Measurements from ENCODE around the gene ESRRA.
"Not testable (repeated sequence)": the region's sequence is repeated elsewhere in the genome, so short reads cannot be mapped to it uniquely, and the experiment has no call there.

The ESRRA gene

DNA sequence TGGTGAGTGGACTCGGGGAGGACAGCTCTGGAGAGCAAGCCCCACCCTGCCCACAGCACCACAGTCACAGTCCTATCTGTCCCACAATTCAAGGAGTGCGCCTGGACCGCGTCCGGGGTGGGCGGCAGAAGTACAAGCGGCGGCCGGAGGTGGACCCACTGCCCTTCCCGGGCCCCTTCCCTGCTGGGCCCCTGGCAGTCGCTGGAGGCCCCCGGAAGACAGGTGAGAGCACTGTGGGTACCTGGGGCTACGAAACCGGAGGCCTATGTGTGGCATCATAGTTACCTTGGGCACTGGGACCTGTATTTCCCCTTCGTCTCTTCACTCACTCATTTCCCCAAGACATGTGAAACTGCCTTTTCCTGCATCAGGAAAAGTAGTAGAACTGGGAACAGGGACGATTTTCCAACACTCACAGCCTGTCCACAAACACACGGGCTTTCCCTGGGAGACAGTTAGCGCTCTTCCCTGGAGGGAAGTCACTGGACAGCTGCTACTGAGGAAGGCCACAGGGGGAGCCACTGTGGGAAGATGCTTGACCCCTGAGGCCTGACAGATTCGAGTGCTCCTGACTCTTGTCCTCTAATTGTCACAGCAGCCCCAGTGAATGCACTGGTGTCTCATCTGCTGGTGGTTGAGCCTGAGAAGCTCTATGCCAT lies 9.0 kb downstream of the ESRRA start:
- no peak for DNase-seq

DNA sequence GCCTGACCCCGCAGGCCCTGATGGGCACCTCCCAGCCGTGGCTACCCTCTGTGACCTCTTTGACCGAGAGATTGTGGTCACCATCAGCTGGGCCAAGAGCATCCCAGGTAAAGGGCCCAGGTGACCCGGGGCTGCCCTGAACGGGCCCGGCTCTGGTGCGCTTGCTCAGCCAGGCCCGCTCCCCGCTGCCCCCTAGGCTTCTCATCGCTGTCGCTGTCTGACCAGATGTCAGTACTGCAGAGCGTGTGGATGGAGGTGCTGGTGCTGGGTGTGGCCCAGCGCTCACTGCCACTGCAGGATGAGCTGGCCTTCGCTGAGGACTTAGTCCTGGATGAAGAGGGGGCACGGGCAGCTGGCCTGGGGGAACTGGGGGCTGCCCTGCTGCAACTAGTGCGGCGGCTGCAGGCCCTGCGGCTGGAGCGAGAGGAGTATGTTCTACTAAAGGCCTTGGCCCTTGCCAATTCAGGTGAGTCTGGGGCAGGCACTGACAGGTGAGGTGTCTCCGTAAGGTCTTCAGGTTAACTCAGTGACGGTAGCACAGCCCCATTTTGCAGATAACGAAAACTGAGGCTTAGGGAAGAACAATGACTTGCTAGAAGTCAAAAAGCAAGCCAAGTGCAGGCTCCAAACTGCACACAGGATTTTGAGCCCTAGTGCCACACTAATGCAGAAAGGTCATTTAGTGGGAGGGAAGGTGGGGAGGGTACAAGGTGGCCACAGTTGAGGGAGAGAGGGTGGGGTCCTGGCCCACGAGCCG lies 9.7 kb downstream of the ESRRA start:
- DNase-seq = no peak

GRCh38 chr11:64315667-64316526 lies 10.6 kb downstream of the ESRRA start:
- DNase-seq = not testable (repeated sequence)

- no peak for DNase-seq
Measured at GRCh38 chr11:64316672-64317324, 11.5 kb downstream of the ESRRA start.

DNA sequence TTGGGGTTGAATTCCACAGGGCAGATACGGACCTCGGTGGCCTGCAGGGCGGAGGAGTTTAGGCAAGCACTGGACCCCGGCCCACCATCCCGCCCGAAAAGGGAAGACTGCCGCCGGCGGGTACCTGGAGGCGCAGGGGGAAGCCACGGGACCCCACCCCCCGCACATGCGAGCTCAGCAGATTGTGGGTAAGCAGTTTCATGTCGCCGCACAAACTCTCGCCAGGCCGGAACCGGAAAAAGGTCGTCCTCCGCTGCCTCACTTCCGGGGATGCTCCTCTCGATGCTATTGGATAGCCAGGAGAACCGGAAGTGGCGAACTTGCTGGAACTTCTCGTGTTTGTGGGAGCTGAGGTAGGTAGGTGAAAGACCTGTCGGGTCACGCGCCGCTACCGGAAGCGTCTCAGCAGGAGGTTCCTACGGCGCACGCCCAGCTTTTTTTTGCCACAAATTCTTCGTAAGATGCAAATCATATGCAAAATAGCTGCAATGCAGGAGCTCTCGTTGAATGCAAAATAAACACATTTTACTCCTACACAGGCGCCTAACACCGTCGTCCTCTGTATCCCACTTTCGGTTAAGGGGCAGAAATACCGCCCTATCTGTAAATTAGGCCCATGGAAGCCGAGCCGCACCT lies 12.1 kb downstream of the ESRRA start, which contains the start of gene TRMT112:
Gene TRMT112, minus strand, starts transcription at position 235 of the 636 bp plus-strand sequence. Its CDS starts 33 bp downstream, at position 202.
- DNase-seq = peak; percentile 97

DNA sequence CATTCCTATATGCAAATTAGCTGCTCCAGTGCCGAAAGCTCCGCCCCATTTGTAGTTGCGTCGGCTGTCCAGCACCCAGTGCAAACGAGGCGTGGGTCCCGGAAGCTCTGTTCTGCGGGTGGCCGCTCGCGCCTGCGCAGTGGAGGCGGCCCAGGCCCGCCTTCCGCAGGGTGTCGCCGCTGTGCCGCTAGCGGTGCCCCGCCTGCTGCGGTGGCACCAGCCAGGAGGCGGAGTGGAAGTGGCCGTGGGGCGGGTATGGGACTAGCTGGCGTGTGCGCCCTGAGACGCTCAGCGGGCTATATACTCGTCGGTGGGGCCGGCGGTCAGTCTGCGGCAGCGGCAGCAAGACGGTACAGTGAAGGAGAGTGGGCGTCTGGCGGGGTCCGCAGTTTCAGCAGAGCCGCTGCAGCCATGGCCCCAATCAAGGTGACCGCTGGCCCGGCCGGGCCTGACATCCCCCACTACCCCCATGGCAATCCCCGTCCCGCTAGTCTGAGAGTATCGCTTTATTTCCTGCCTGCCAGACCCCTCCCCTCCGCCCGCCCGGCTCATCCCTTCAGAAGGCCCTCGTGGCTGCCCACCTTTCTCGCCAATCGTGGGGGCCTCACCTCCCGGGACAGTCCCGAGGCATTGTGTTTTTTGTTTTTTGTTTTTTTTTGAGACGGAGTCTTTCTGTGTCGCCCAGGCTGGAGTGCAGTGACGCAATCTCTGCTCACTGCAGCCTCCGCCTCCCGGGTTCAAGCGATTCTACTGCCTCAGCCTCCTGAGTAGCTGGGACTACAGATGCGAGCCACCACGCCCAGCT lies 12.8 kb downstream of the ESRRA start, which contains the start of gene PRDX5:
Gene PRDX5, plus strand, starts transcription at position 161 of the 805 bp plus-strand sequence. Its CDS starts 95 bp downstream, at position 256.
- peak; percentile 97 for DNase-seq

DNA sequence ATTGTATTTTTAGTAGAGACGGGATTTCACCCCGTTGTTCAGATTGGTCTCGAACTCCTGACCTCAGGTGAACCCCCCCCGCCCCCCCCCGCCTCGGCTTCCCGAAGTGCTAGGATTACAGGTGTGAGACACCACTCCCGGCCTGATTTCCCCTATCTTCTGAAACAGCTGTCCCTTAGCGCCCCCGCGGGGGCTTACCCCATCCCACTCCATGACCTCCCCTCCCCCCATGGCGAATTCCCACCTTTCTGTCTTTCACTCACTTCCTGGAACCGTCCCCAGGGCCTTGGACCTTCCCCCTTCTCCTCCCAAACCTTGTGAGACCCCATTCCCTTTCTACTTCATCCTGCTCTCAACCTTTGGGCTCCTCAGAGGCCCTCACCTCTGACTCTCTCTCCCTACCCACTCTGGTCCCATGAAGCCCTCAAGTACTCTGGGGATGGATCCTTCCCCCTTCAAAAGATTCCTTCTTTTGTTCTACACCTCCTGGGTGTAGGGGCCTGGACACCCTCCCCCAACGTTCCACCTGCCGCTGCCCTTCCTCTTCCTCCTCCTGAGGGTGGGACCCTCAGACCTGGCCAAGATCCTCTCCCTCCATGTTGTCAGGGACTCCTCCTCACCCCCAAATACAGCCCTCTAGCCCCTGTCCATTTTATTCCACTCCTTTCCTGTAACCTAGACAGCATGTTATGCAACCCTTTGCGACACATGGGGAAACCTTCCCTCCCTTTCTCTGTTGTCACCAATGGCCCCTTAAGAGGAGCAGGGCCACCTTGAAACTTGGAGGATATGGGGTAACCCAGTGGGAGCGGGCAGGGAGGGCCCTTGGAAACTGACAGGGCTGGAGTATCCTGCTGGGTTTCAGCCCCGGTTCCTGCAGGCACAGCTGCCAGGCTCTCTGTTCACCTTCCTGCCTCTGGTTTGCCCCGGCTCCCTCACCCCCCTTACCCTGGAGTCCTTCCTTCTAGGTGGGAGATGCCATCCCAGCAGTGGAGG lies 13.7 kb downstream of the ESRRA start:
- DNase-seq = no peak

- DNase-seq = no peak
Measured at GRCh38 chr11:64320556-64320955, 15.2 kb downstream of the ESRRA start.

DNA sequence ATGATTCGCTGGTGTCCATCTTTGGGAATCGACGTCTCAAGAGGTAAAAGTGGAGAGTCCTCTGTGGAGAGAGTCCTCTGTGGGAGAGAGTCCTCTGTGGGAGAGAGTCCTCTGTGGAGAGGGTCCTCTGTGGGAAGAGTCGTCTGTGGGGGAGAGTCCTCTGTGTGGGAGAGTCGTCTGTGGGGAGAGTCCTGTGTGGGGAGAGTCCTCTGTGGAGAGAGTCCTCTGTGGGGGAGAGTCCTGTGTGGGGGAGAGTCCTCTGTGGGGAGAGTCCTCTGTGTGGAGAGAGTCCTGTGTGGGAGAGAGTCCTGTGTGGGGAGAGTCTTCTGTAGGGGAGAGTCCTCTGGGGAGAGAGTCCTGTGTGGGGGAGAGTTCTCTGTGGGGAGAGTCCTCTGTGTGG lies 15.7 kb downstream of the ESRRA start:
- no peak for DNase-seq

DNA sequence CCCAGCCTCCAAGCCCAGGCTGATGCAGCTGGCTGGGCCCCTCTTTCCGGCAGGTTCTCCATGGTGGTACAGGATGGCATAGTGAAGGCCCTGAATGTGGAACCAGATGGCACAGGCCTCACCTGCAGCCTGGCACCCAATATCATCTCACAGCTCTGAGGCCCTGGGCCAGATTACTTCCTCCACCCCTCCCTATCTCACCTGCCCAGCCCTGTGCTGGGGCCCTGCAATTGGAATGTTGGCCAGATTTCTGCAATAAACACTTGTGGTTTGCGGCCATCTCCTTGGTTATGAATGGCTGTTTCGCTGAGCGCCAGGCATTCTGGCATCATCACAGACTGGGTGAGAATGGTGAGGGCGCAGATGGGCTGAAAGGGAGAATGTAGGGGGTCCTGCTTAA lies 16.2 kb downstream of the ESRRA start:
- DNase-seq = no peak

- no peak for DNase-seq
Measured at GRCh38 chr11:64322925-64323260, 17.6 kb downstream of the ESRRA start.

DNA sequence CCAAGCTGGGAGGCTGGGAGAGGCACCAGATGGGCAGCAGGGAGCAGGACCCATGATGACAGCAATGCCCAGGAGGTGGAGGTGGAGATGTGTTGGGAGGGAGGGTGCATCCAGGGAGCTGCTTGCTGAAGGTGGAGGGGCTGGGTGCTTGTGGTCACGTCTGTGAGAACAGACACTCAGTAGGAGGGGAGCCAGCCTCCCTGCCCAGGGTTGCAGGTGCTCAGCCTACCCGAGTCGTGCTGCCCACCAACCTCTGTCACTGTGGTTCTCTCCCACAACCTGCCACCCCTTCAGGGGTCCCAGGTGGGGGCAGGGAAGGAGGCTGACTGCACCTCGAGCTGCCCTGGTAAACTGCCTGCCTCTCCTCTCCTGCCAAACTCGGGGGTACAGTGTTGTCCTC lies 18.0 kb downstream of the ESRRA start:
- no peak for DNase-seq

DNA sequence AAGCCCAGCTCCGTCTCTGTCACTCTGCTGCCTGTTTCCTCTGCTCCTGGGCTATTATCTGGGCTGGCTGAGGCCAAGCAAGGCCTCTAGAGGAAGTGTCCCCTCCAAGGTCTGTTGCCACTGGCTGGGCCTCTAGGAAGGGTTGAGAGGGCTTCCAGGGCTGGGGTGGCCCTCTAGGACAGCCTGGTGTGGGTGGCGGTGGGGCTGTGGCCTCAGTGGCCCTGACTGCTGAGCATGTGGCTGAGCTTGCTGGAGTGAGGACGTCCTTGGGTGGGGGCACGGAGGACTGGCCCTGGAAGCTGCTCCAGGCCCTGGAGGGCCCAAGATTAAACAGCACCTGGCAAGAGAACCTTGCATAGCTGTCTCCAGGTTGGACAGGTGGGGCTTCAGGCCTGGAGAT lies 18.7 kb downstream of the ESRRA start:
- not testable (repeated sequence) for DNase-seq

- DNase-seq = no peak
Measured at GRCh38 chr11:64324692-64325469, 19.6 kb downstream of the ESRRA start.

DNA sequence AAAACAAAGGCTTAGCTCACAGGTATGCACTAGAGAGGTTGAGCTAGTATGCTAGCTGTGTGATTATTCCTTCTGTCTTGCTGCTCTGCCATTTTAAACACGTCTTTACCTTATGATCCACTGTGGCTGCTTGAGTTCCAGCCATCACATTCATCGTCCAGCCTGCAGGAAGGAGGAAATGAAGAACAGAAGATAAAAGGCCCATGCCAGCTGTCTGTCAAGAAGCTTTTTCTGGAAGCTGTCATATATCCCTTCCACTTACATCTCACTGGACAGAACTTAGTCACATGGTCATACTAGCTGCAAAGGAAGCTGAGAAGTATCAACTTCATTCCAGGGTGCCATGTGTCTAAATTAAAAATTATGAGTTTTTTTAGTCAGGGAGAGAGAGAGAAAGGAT lies 22.1 kb downstream of the ESRRA start:
- no peak for DNase-seq

GRCh38 chr11:64327993-64328392 lies 22.7 kb downstream of the ESRRA start:
- DNase-seq = no peak

GRCh38 chr11:64330888-64331287 lies 25.6 kb downstream of the ESRRA start:
- no peak for DNase-seq

DNA sequence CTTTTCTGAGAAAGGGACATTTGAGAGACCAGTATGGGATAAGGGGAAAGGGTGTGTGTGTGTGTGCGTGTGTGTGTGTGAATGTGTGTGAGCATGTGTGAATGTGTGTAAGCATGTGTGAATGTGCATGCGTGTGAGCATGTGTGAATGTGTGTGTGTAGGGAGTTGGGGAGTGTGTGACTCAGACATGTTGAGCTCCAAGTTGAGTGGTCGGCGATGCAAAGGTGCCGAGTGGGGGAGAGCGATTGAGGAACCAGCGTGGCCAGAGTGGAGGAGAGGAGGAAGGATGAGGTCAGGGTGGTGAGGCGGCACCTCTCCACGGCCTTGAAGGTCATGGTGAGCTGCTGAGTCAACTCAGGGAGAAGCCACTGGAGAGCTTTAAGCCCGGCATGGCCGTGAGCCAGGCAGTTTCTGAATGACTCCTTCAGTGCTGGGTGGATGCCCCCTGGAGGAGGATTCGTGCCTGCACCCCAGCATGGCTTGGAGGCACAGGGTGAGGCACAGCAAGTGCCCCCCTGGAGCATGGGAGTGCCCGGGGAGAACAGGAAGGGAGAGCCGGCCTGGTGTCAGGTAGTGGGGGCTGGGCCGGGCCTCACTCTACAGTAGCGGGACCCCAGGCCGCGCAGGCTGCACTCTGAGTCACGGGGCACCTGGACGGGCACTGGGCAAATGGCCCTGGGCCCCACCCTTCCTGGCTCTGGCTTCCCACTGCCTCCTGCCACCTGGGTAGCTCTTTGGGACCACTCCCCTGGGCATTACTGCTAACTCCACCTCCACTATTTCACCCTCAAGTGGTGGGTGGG lies 26.4 kb downstream of the ESRRA start:
- peak; percentile 84 for DNase-seq

Data from fibroblast of skin of scalp (primary cell).